GM23338 (cell line): Measurements from ENCODE around the gene ZNF675. TPM values are rescaled to one million over a fixed set of nuclear protein-coding genes. Genes with fewer than 3 reads are reported as not detected.
"Not testable (repeated sequence)": the region's sequence is repeated elsewhere in the genome, so short reads cannot be mapped to it uniquely, and the experiment has no call there.

ENCODE experiments used
- ATAC-seq: fragments of 200-7000 bp; cut with Tn5 transposase; 3 replicates; pipeline ENCODE4 v1.9.1; 2020
- DNase-seq: peaks from one replicate; pipeline ENCODE4 v3.0.0-alpha.2; 2015; ENCODE audit warnings: low spot score
- H2AFZ ChIP-seq: fragments of 200-600 bp; sonication (generic); 2 replicates; pipeline ENCODE4 v1.8.0; 2016; ENCODE audit warnings: antibody characterized with exemption, mild to moderate bottlenecking, moderate library complexity
- H3F3A ChIP-seq: fragments of 200-600 bp; sonication (generic); replicated peaks from 2 replicates; pipeline ENCODE4 v1.8.0; 2017; ENCODE audit warnings: antibody characterized with exemption, mixed run types, low read depth
- H3K27ac ChIP-seq: fragments of 200-600 bp; sonication (generic); 2 replicates; pipeline ENCODE4 v1.6.1; 2016; ENCODE audit warnings: low read depth
- H3K27me3 ChIP-seq: fragments of 200-600 bp; sonication (generic); 2 replicates; pipeline ENCODE4 v1.8.0; 2016; ENCODE audit warnings: mild to moderate bottlenecking, mixed run types, moderate library complexity; ENCODE audit not compliant: insufficient read depth
- H3K36me3 ChIP-seq: fragments of 200-600 bp; sonication (generic); 2 replicates; pipeline ENCODE4 v1.8.0; 2016; ENCODE audit warnings: mild to moderate bottlenecking; ENCODE audit not compliant: insufficient read depth
- H3K4me1 ChIP-seq: fragments of 200-600 bp; sonication (generic); 2 replicates; pipeline ENCODE4 v1.8.0; 2016; ENCODE audit warnings: mild to moderate bottlenecking, moderate library complexity; ENCODE audit not compliant: insufficient read depth
- H3K4me2 ChIP-seq: fragments of 200-600 bp; sonication (generic); 2 replicates; pipeline ENCODE4 v1.7.1; 2017; ENCODE audit warnings: mixed run types
- H3K4me3 ChIP-seq: fragments of 200-600 bp; sonication (generic); 2 replicates; pipeline ENCODE4 v1.6.1; 2016; ENCODE audit warnings: mixed run types
- H3K79me2 ChIP-seq: fragments of 200-600 bp; sonication (generic); replicated peaks from 2 replicates; pipeline ENCODE4 v1.8.0; 2017; ENCODE audit warnings: mild to moderate bottlenecking; ENCODE audit not compliant: insufficient read depth
- H3K9me2 ChIP-seq: fragments of 200-600 bp; sonication (generic); 2 replicates; pipeline ENCODE4 v1.8.0; 2017; ENCODE audit not compliant: insufficient read depth
- H4K20me1 ChIP-seq: fragments of 200-600 bp; sonication (generic); replicated peaks from 2 replicates; pipeline ENCODE4 v1.8.0; 2017; ENCODE audit warnings: mild to moderate bottlenecking; ENCODE audit not compliant: insufficient read depth
- H3K27ac Mint-ChIP-seq: 2 replicates; pipeline ENCODE4 v1.8.0; 2020; ENCODE audit warnings: inconsistent platforms, mild to moderate bottlenecking, moderate library complexity, mixed read lengths
- H3K27me3 Mint-ChIP-seq: 3 replicates; pipeline ENCODE4 v1.8.0; 2022; ENCODE audit warnings: low read depth, mild to moderate bottlenecking, moderate library complexity, mixed read lengths, inconsistent platforms; ENCODE audit not compliant: insufficient read depth, poor library complexity
- H3K36me3 Mint-ChIP-seq: 3 replicates; pipeline ENCODE4 v1.8.0; 2021; ENCODE audit warnings: low read depth, mild to moderate bottlenecking, inconsistent platforms, moderate library complexity, mixed read lengths
- H3K4me1 Mint-ChIP-seq: 3 replicates; pipeline ENCODE4 v1.8.0; 2020; ENCODE audit warnings: mild to moderate bottlenecking, inconsistent platforms, mixed read lengths
- H3K4me3 Mint-ChIP-seq: 3 replicates; pipeline ENCODE4 v1.8.0; 2021; ENCODE audit warnings: moderate library complexity, mild to moderate bottlenecking, inconsistent platforms, mixed read lengths
- H3K9me3 Mint-ChIP-seq: 3 replicates; pipeline ENCODE4 v1.8.0; 2020; ENCODE audit warnings: moderate library complexity, mild to moderate bottlenecking, inconsistent platforms, mixed read lengths
- CREB1 ChIP-seq: fragments of 250-450 bp; sonication (Bioruptor Pico); IDR thresholded peaks from 2 replicates; pipeline ENCODE4 v1.5.0; 2020; ENCODE audit warnings: low read depth, mild to moderate bottlenecking, moderate library complexity
- EZH2 ChIP-seq: fragments of 200-600 bp; sonication (generic); IDR thresholded peaks from one replicate; pipeline ENCODE4 v1.8.0; 2017; ENCODE audit warnings: antibody characterized with exemption, mild to moderate bottlenecking, low read depth; ENCODE audit not compliant: unreplicated experiment
- EZH2phosphoT487 ChIP-seq: fragments of 200-600 bp; sonication (generic); IDR thresholded peaks from one replicate; pipeline ENCODE4 v1.8.1; 2018; ENCODE audit warnings: antibody characterized with exemption; ENCODE audit not compliant: unreplicated experiment
- JUNB ChIP-seq: IDR thresholded peaks from one replicate; pipeline ENCODE4 v1.6.1; 2016; ENCODE audit warnings: antibody characterized with exemption; ENCODE audit not compliant: unreplicated experiment
- POLR2AphosphoS5 ChIP-seq: IDR thresholded peaks from 2 replicates; pipeline ENCODE4 v1.6.1; 2016; ENCODE audit warnings: antibody characterized with exemption, low read depth
- STAT1 ChIP-seq: IDR thresholded peaks from one replicate; pipeline ENCODE4 v1.6.1; 2016; ENCODE audit warnings: antibody characterized with exemption; ENCODE audit not compliant: unreplicated experiment
- ZNF114 ChIP-seq: fragments of 250-450 bp; sonication (Bioruptor Pico); IDR thresholded peaks from 2 replicates; pipeline ENCODE4 v1.5.0; 2020; ENCODE audit warnings: mild to moderate bottlenecking, moderate library complexity
- polyA plus RNA-seq: library from polyadenylated mRNA; unstranded; fragments of >200 nt; fragmentation: Nextera tagmentation; extraction: Ambion mirVana; gene quantifications from 2 replicates; pipeline ENCODE4 v1.2.1, GENCODE V29; 2016
- total RNA-seq: library from RNA; depleted of rRNA; stranded (reverse); fragments of >200 nt; shearing (Covaris generic); gene quantifications from 2 replicates; pipeline ENCODE4 v1.2.3, GENCODE V29; 2014
- TF ChIP-seq, protein P1 (sequence below): fragments of 250-450 bp; sonication (Bioruptor Pico); IDR thresholded peaks from 2 replicates; pipeline ENCODE4 v1.5.0; 2020; ENCODE audit warnings: mild to moderate bottlenecking, moderate library complexity

ZNF675 gene
- total and polyA plus RNA-seq, 2 experiments from 2014 or later = 20.2 to 37.8 TPM

DNA sequence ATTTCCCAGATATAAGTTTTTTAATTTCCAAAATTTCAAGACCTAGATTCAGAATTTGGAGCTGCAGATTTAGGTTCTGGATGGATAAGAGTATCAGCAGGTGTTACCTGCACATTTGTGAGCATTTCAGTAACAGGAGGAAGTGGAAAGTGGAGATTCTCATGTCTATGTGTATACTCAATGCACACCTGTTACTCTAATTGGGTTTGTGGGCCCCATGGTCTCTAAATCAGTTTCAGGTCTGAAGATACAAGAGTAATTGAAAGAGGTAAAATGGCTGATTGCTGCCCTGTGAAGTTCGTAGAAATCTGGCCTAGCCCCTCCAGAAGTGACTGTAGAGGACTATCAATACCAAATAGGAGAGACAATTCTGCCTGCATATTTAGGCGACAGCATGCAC is 13.9 kb downstream of the ZNF675 start:
- no peak for DNase-seq
- peaks cover 42% of the 10 kb centered on the region for H4K20me1 ChIP-seq
- no peaks in the 10 kb centered on the region for H3K27me3 ChIP-seq
- no peak overlapping the region for H2AFZ ChIP-seq
- TF ChIP-seq POLR2AphosphoS5 = no peak
- TF ChIP-seq EZH2phosphoT487 = no peak
- no peak for TF ChIP-seq JUNB
- no peak for TF ChIP-seq CREB1 (CRISPR knock-in tag)
- TF ChIP-seq EZH2 = no peak
- TF ChIP-seq, protein P1, sequence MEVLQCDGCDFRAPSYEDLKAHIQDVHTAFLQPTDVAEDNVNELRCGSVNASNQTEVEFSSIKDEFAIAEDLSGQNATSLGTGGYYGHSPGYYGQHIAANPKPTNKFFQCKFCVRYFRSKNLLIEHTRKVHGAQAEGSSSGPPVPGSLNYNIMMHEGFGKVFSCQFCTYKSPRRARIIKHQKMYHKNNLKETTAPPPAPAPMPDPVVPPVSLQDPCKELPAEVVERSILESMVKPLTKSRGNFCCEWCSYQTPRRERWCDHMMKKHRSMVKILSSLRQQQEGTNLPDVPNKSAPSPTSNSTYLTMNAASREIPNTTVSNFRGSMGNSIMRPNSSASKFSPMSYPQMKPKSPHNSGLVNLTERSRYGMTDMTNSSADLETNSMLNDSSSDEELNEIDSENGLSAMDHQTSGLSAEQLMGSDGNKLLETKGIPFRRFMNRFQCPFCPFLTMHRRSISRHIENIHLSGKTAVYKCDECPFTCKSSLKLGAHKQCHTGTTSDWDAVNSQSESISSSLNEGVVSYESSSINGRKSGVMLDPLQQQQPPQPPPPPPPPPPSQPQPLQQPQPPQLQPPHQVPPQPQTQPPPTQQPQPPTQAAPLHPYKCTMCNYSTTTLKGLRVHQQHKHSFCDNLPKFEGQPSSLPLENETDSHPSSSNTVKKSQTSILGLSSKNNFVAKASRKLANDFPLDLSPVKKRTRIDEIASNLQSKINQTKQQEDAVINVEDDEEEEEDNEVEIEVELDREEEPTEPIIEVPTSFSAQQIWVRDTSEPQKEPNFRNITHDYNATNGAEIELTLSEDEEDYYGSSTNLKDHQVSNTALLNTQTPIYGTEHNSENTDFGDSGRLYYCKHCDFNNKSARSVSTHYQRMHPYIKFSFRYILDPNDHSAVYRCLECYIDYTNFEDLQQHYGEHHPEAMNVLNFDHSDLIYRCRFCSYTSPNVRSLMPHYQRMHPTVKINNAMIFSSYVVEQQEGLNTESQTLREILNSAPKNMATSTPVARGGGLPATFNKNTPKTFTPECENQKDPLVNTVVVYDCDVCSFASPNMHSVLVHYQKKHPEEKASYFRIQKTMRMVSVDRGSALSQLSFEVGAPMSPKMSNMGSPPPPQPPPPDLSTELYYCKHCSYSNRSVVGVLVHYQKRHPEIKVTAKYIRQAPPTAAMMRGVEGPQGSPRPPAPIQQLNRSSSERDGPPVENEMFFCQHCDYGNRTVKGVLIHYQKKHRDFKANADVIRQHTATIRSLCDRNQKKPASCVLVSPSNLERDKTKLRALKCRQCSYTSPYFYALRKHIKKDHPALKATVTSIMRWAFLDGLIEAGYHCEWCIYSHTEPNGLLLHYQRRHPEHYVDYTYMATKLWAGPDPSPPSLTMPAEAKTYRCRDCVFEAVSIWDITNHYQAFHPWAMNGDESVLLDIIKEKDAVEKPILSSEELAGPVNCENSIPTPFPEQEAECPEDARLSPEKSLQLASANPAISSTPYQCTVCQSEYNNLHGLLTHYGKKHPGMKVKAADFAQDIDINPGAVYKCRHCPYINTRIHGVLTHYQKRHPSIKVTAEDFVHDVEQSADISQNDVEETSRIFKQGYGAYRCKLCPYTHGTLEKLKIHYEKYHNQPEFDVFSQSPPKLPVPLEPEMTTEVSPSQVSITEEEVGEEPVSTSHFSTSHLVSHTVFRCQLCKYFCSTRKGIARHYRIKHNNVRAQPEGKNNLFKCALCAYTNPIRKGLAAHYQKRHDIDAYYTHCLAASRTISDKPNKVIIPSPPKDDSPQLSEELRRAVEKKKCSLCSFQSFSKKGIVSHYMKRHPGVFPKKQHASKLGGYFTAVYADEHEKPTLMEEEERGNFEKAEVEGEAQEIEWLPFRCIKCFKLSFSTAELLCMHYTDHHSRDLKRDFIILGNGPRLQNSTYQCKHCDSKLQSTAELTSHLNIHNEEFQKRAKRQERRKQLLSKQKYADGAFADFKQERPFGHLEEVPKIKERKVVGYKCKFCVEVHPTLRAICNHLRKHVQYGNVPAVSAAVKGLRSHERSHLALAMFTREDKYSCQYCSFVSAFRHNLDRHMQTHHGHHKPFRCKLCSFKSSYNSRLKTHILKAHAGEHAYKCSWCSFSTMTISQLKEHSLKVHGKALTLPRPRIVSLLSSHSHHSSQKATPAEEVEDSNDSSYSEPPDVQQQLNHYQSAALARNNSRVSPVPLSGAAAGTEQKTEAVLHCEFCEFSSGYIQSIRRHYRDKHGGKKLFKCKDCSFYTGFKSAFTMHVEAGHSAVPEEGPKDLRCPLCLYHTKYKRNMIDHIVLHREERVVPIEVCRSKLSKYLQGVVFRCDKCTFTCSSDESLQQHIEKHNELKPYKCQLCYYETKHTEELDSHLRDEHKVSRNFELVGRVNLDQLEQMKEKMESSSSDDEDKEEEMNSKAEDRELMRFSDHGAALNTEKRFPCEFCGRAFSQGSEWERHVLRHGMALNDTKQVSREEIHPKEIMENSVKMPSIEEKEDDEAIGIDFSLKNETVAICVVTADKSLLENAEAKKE (CRISPR knock-in tag) = no peak
- TF ChIP-seq ZNF114 (CRISPR knock-in tag) = no peak
- TF ChIP-seq STAT1 = no peak
- H3K4me3 ChIP-seq = no peak overlapping the region
- H3K27me3 Mint-ChIP-seq = peaks cover 8% of the 10 kb centered on the region
- ATAC-seq = no peak
- H3K9me2 ChIP-seq = 0 out of 2 replicates have a peak, but pooled peaks cover 3% of the 10 kb centered on the region
- H3K36me3 Mint-ChIP-seq = peaks cover 66% of the 10 kb centered on the region
- H3K4me3 Mint-ChIP-seq = no peak overlapping the region
- H3K4me2 ChIP-seq = no peak overlapping the region
- H3K4me1 Mint-ChIP-seq = peaks cover 5% of the 10 kb centered on the region; the same call in 2 of the 3 replicates
- no peaks in the 10 kb centered on the region for H3K4me1 ChIP-seq
- no peak overlapping the region for H3K27ac Mint-ChIP-seq
- no peak overlapping the region for H3K27ac ChIP-seq
- H3K79me2 ChIP-seq = peaks cover 94% of the 10 kb centered on the region
- 0 out of 2 replicates have a peak, but pooled peaks cover 4% of the 10 kb centered on the region for H3F3A ChIP-seq
- H3K9me3 Mint-ChIP-seq = peaks cover 18% of the 10 kb centered on the region
- H3K36me3 ChIP-seq = 0 out of 2 replicates have a peak, but pooled peaks cover 7% of the 10 kb centered on the region

DNA sequence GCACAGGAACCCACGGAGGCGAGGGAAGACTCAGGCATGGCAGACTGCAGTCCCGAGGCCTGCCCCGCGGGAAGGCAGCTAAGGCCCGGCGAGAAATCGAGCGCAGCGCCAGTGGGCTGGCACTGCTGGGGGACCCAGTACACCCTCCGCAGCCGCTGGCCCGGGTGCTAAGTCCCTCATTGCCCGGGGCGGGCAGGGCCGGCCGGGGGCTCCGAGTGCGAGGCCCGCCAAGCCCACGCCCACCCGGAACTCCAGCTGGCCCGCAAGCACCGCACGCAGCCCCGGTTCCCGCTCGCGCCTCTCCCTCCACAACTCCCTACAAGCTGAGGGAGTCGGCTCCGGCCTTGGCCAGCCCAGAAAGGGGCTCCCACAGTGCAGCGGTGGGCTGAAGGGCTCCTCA is 18.4 kb downstream of the ZNF675 start:
- not testable (repeated sequence) for ATAC-seq, H3K27ac Mint-ChIP-seq, H3K4me3 Mint-ChIP-seq, H2AFZ ChIP-seq, H3K27ac ChIP-seq, H3K27me3 ChIP-seq, DNase-seq, H3K4me3 ChIP-seq, H3K4me1 ChIP-seq, H3K4me2 ChIP-seq, H3K9me2 ChIP-seq, H3F3A ChIP-seq
- peaks cover 13% of the 10 kb centered on the region; the same call in 1 of the 2 replicates for H3K36me3 ChIP-seq
- Mint-ChIP-seq H3K9me3 (peaks cover 40% of the 10 kb centered on the region), H3K27me3 (peaks cover 13% of the 10 kb centered on the region), H3K36me3 (peaks cover 92% of the 10 kb centered on the region), H3K4me1 (peaks cover 39% of the 10 kb centered on the region)
- H3K79me2 ChIP-seq = peaks cover 68% of the 10 kb centered on the region
- H4K20me1 ChIP-seq = peaks cover 38% of the 10 kb centered on the region
